ENCODE data around the gene EPOP.
"Not testable (repeated sequence)": the region's sequence is repeated elsewhere in the genome, so short reads cannot be mapped to it uniquely, and the experiment has no call there.

The EPOP gene

GRCh38 chr17:38673707-38674013 is 1.1 kb downstream of the EPOP start:
- DNase-seq, result no peak

- peak in 1 of 2 experiments; percentile 18 for DNase-seq
These were observed 1.7 kb downstream of the EPOP start for GRCh38 chr17:38672788-38673706.

DNA sequence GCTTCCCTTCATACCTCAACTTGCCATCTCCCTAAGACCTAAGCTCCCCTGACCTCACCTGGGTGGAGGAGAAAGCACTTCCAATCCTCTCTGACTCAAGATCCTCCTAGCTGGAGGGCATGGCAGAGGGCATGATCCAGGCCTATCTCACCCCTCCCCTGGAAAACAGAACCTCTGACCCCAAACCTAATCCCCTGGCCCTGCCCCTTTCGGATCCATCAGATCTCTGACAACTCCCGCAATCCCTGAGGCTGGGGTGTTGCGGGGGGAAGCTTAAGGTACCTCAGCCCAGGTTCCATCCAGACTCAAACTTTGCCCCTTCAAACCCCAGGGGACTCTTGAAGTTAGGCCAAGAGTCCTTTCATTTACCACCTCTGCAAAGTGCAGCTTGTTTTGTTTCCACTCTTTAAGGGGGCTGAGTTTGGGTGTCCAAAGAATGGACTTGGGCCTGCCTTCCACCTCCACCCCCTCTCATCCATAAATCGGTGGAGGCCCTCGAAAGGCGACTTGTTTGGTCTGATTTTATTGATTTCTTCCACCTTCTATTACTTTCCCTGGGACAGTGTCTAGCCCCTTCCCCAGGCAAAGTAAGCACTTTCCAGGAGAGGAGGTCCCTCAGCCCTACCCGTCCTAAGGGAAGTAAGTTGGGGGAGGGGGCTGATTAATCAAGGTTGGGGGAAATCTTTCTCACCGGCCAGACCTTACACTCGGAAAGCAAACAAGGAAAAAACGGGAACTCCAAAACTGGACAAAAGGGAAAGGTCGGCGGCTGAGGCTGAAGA is 2.6 kb downstream of the EPOP start:
- no peak for DNase-seq

DNA sequence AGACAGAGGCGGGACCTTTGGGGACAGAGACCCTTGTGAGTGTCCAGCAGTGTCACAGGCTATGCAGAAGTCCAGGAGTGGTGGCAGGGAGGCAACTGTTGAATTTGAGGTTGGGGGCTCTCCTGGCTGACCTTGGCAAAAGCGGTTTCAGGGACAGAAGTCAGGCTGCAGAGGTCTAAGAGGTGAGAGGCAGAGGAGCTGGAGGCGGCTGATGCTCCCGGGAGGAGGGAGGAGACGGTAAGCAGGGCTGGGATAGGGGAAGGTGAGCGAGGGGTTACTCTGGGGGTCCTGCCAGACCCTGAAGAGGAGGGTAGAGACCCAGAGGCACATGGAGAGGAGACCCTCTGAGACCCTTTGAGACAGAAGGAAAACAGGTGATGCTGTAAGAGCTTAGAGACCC is 5.2 kb downstream of the EPOP start:
- no peak for DNase-seq

DNA sequence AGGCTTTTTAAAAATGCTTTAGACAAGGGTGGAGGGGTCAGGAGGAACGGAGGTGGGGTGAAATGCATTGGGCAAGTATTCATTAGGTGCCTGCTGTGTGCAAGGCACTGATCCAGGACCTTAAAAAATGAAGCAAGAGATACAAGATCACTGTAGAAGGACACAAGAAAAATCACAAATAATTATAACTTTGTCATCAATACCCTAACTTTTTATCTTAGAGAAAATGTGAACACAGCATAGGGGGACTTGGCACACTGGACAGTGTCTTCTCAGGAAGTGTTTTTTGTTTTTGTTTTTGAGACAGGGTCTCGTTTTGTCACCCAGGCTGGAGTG is 7.0 kb downstream of the EPOP start:
- no peak for DNase-seq

DNA sequence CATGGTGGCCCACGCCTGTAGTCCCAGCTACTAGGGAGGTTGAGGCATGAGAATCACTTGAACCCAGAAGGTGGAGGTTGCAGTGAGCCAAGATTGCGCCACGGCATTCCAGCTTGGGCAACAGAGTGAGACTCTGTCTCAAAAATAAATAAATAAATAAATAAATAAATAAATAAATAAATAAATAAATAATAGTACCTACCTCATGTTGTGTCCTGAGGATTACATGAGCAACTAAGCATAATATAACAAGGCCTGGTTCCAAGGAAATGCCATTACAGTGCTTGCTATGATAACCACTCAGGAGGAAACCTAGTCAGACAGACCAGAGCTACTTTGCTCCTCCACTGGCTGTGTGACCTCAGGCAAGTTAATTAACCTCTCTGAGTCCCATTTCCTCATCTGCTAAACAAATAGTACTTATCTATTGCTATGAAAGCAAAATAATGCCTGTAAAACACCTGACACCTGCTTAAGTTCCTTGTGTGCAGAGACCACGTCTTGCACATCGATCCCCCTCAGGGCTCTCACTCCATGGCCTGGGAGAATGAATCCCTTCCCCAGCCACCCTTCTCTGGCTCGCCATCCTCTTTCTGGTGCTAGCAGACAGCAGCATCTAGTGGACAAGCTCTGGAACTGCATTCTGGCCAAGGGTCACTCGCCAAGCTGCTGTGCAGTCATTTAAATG is 7.5 kb downstream of the EPOP start:
- peak; percentile 40 to 41 for DNase-seq

DNA sequence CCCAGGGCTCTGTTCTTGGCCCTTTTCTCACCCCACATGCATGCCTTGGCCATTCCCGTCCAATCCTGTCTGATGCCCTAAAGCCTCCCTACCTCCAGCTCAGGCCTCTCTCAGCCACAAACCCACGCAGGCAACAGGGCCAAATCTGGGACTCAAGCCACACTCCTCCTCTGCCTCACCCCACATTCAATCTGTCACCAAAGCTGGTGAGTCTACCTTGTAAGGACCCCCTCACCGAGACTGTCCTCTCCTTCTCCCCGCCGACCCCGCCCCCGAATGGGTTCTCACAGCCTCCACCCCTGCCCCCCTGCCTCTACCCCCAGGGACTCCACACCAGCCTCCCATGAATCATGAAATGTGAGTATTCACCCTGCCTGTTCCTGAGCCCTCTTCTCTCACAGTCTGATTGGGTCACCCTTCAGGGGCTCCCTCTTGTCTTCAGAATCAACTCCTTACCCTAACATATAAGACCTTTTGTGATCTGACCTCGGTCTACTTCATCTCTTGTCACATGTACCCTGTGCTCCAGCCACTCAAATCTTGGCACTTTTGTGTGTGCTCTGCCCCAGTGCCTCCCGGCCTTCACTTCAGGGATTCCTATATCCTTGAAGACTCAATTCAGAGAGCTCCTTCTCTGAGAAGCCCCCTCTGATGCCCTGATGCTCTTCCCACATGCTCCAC is 10.7 kb downstream of the EPOP start:
- no peak for DNase-seq

- peak; percentile 32 to 46 for DNase-seq
These were observed 11.5 kb downstream of the EPOP start for GRCh38 chr17:38663125-38663751.

- no peak for DNase-seq
These were observed 14.4 kb downstream of the EPOP start for GRCh38 chr17:38660097-38661025.

GRCh38 chr17:38659415-38659814 is 15.3 kb downstream of the EPOP start:
- DNase-seq, result no peak

GRCh38 chr17:38658741-38659345 is 15.9 kb downstream of the EPOP start:
- no peak for DNase-seq

- no peak for DNase-seq
These were observed 16.7 kb downstream of the EPOP start for GRCh38 chr17:38657824-38658740.

- DNase-seq, result no peak
These were observed 17.6 kb downstream of the EPOP start for GRCh38 chr17:38656959-38657823.

- DNase-seq, result no peak
These were observed 20.1 kb downstream of the EPOP start for GRCh38 chr17:38654411-38655398.

DNA sequence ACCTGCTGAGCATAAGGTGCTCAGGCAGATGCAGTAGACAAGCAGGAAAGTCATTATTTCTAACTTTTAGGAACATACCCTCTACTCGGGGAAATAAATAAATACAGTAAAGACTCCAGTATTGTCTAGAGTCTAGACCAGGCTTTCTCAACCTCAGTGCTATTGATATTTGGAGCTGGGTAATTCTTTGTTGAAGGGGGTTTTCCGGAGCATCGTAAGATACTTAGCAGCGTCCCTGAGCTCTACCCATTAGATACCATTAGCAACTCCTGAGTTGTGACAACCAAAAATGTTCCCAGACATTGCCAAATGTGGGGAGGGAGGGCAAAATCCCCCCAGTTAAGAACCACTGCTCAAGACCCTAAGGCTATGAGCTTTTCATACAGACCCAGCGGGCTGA is 21.1 kb downstream of the EPOP start:
- DNase-seq, result no peak

DNA sequence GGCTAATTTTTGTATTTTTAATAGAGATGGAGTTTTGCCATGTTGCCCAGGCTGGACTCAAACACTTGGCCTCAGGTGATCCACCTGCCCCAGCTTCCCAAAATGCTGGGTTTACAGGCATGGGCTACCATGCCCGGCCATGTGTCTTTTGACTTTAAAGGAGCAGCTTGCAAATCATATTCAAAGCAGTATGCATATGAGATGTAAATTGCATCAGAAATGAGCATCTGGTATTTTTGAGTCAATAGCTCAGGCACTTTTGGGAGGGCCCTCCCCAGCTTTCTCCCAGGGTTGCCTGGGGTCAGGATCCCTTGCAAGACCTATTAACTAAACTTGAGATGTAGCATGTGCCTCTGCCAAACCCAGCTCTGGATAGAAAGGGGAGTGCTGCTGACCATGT is 21.5 kb downstream of the EPOP start:
- DNase-seq, result no peak

DNA sequence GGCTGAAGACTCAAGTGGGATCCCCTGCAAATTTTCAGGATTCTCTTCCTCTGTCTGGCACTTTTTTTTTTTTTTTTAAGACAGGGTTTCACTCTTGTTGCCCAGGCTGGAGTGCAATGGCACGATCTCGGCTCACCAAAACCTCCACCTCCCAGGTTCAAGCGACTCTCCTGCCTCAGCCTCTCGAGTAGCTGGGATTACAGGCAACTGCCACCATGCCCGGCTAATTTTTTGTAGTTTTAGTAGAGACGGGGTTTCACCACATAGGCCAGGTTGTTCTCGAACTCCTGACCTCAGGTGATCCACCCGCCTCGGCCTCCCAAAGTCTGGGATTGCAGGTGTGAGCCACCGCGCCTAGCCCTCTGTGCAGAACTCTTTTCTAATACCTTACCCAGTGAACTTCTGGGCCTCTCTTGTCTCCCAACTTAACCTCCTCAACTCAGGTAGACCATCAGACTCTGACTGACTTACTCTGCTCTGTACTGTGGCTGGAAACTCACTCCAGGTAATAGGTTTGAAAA is 24.0 kb downstream of the EPOP start:
- DNase-seq, result not testable (repeated sequence)

All from stimulated activated CD4-positive, alpha-beta T cell treated with anti-CD3 and anti-CD28 coated beads, Interleukin-4, amount 100 ng/mL, for 4 hours (primary cell).